WTC11 (cell line): ENCODE results near the gene APLF. TPM values are rescaled to one million over a fixed set of nuclear protein-coding genes. Genes with fewer than 3 reads are reported as not detected.

Source experiments
- ATAC-seq: fragments of 200-7000 bp; cut with Tn5 transposase; 2 replicates; pipeline ENCODE4 v1.10.0; 2021; ENCODE audit warnings: mild to moderate bottlenecking, moderate library complexity
- CTCF ChIA-PET: fragments of 300-600 bp; sonication (Branson Sonifier 250); formaldehyde crosslinking; loops from one replicate; lab custom pipeline; 2021; ENCODE audit warnings: antibody characterized with exemption; lab: Charles Lee
- POLR2A ChIA-PET: fragments of 350-600 bp; sonication (Branson Sonifier 250); formaldehyde crosslinking; loops from one replicate; lab custom pipeline; 2021; ENCODE audit warnings: antibody characterized with exemption; lab: Charles Lee
- DNase-seq: peaks from one replicate; pipeline ENCODE4 v3.0.0; 2021; ENCODE audit warnings: low spot score
- H3K27ac Mint-ChIP-seq: 2 replicates; pipeline ENCODE4 v1.8.0; 2021; ENCODE audit warnings: mixed read lengths
- H3K27me3 Mint-ChIP-seq: 2 replicates; pipeline ENCODE4 v1.8.0; 2021; ENCODE audit warnings: low read depth, mild to moderate bottlenecking, moderate library complexity, mixed read lengths
- H3K36me3 Mint-ChIP-seq: 2 replicates; pipeline ENCODE4 v1.8.0; 2021; ENCODE audit warnings: mixed read lengths
- H3K4me1 Mint-ChIP-seq: 2 replicates; pipeline ENCODE4 v1.8.0; 2022; ENCODE audit warnings: mixed read lengths
- H3K4me3 Mint-ChIP-seq: 2 replicates; pipeline ENCODE4 v1.8.0; 2021; ENCODE audit warnings: mild to moderate bottlenecking, moderate library complexity, mixed read lengths
- H3K9me3 Mint-ChIP-seq: 2 replicates; pipeline ENCODE4 v1.8.0; 2021; ENCODE audit warnings: mixed read lengths
- AFF4 ChIP-seq: sonication (generic); formaldehyde crosslinking; IDR thresholded peaks from 2 replicates; pipeline ENCODE4 v1.8.1; 2023; ENCODE audit warnings: mild to moderate bottlenecking, missing genetic modification reagents, borderline replicate concordance
- CTCF ChIP-seq: fragments of 200-600 bp; IDR thresholded peaks from 2 replicates; pipeline ENCODE4 v1.8.0; 2022; ENCODE audit warnings: antibody characterized with exemption
- E2F4 ChIP-seq: sonication (generic); formaldehyde crosslinking; IDR thresholded peaks from 2 replicates; pipeline ENCODE4 v1.8.1; 2022; ENCODE audit warnings: low read depth, mild to moderate bottlenecking, moderate library complexity, missing genetic modification reagents, borderline replicate concordance
- GTF2I ChIP-seq: fragments of 250-450 bp; sonication (Bioruptor Pico); conservative IDR thresholded peaks from 2 replicates; pipeline ENCODE4 v1.4.0; 2021; ENCODE audit warnings: mild to moderate bottlenecking
- JAZF1 ChIP-seq: fragments of 250-450 bp; sonication (Bioruptor Pico); IDR thresholded peaks from 2 replicates; pipeline ENCODE4 v1.9.0; 2021; ENCODE audit warnings: moderate library complexity, mild to moderate bottlenecking, inconsistent platforms
- NFATC4 ChIP-seq: fragments of 250-450 bp; sonication (Bioruptor Pico); IDR thresholded peaks from 2 replicates; pipeline ENCODE4 v1.9.0; 2021; ENCODE audit warnings: mild to moderate bottlenecking
- NFE2L1 ChIP-seq: sonication (generic); formaldehyde crosslinking; IDR thresholded peaks from 2 replicates; pipeline ENCODE4 v1.8.1; 2023; ENCODE audit warnings: missing genetic modification reagents
- RELA ChIP-seq: sonication (generic); formaldehyde crosslinking; IDR thresholded peaks from 2 replicates; pipeline ENCODE4 v1.8.1; 2022; ENCODE audit warnings: missing genetic modification reagents, mild to moderate bottlenecking, borderline replicate concordance
- TEAD4 ChIP-seq: sonication (generic); formaldehyde crosslinking; IDR thresholded peaks from 2 replicates; pipeline ENCODE4 v1.8.0; 2022; ENCODE audit warnings: mild to moderate bottlenecking, missing genetic modification reagents
- ZNF138 ChIP-seq: sonication (generic); formaldehyde crosslinking; conservative IDR thresholded peaks from 2 replicates; pipeline ENCODE4 v1.8.1; 2022; ENCODE audit warnings: mild to moderate bottlenecking, moderate library complexity, missing genetic modification reagents
- ZNF219 ChIP-seq: sonication (generic); formaldehyde crosslinking; IDR thresholded peaks from 2 replicates; pipeline ENCODE4 v1.8.0; 2023; ENCODE audit warnings: missing genetic modification reagents, mild to moderate bottlenecking, borderline replicate concordance
- ZNF232 ChIP-seq: sonication (generic); formaldehyde crosslinking; IDR thresholded peaks from 2 replicates; pipeline ENCODE4 v1.8.0; 2022; ENCODE audit warnings: mild to moderate bottlenecking, missing genetic modification reagents
- ZNF281 ChIP-seq: sonication (generic); formaldehyde crosslinking; IDR thresholded peaks from 2 replicates; pipeline ENCODE4 v1.8.0; 2023; ENCODE audit warnings: mild to moderate bottlenecking, missing genetic modification reagents
- total RNA-seq: library from RNA; stranded (reverse); gene quantifications from 3 replicates; pipeline ENCODE4 v1.2.3, GENCODE V29; 2021
- TF ChIP-seq, protein P1 (sequence below): fragments of 250-450 bp; sonication (Bioruptor Pico); IDR thresholded peaks from 2 replicates; pipeline ENCODE4 v2.1.2; 2022; ENCODE audit warnings: mild to moderate bottlenecking, moderate library complexity
- TF ChIP-seq, protein P2 (sequence below): sonication (generic); formaldehyde crosslinking; IDR thresholded peaks from 2 replicates; pipeline ENCODE4 v1.8.1; 2023; ENCODE audit warnings: mild to moderate bottlenecking, moderate library complexity, missing genetic modification reagents
- TF ChIP-seq, protein P3 (sequence below): sonication (generic); formaldehyde crosslinking; IDR thresholded peaks from 2 replicates; pipeline ENCODE4 v1.8.0; 2022; ENCODE audit warnings: mild to moderate bottlenecking, missing genetic modification reagents

The APLF gene
- total RNA-seq, 1 experiment from 2014 or later: 2.7 TPM

- no peak for TF ChIP-seq CTCF
- TF ChIP-seq ZNF281 (CRISPR knock-in tag): no peak
- TF ChIP-seq GTF2I (CRISPR knock-in tag): no peak
- TF ChIP-seq, protein P1, sequence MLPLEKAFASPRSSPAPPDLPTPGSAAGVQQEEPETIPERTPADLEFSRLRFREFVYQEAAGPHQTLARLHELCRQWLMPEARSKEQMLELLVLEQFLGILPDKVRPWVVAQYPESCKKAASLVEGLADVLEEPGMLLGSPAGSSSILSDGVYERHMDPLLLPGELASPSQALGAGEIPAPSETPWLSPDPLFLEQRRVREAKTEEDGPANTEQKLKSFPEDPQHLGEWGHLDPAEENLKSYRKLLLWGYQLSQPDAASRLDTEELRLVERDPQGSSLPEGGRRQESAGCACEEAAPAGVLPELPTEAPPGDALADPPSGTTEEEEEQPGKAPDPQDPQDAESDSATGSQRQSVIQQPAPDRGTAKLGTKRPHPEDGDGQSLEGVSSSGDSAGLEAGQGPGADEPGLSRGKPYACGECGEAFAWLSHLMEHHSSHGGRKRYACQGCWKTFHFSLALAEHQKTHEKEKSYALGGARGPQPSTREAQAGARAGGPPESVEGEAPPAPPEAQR (CRISPR knock-in tag): no peak
- TF ChIP-seq ZNF232 (CRISPR knock-in tag): no peak
- no peak for TF ChIP-seq JAZF1 (CRISPR knock-in tag)
- no peak for TF ChIP-seq RELA (CRISPR knock-in tag)
- TF ChIP-seq, all 79 proteins: peak for 0
These were observed 18.4 kb upstream of the APLF start (continued) for GRCh38 chr2:68448671-68449653.

DNA sequence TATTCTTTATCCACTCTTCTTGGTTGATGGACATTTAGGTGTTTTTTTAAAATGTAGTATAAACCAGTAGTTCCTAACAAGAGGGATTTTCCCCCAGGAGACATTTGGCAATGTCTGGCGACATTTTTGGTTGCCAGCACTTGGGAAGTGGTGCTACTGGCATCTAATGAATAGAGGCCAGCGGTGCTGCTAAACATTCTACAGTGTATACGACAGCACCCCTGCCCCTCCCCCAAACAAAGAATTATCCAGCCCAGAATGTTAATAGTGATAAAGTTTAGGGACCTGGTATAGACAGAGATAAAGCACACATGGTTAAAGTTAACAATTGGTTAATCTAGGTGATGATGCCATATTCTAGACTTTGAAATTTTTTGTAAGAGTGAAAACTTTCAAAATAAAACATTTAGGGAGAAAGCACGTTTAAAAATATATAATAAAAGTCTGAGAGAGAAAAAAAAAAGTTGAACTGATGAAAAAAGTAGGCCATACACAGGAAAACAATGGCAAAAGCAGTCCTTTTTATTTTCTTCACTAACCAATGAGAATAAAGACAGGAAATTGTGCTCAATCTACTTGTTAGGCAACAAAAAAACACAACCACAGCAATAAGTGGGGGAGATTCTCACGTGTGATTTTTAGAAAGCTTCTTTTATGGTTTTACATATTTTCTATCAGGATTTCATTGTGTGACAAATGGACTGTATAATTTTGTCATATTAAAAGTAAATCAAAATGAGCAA lies 15.1 kb upstream of the APLF start:
- no peak overlapping the region for H3K4me3 Mint-ChIP-seq
- ChIA-PET CTCF (interaction anchor here (2.2 kb wide), 1 partner anchor 11 kb away, joined by 10 read pairs; no protein-coding TSS in a partner anchor), POLR2A (no interaction called here)
- H3K27ac Mint-ChIP-seq: no peak overlapping the region
- no peak for ATAC-seq
- no peak for DNase-seq
- no peaks in the 10 kb centered on the region for H3K9me3 Mint-ChIP-seq
- H3K27me3 Mint-ChIP-seq: no peaks in the 10 kb centered on the region
- no peaks in the 10 kb centered on the region for H3K4me1 Mint-ChIP-seq
- H3K36me3 Mint-ChIP-seq: no peaks in the 10 kb centered on the region
- TF ChIP-seq AFF4: no peak
- TF ChIP-seq ZNF281 (CRISPR knock-in tag): no peak
- no peak for TF ChIP-seq ZNF219 (CRISPR knock-in tag)
- TF ChIP-seq, protein P2, sequence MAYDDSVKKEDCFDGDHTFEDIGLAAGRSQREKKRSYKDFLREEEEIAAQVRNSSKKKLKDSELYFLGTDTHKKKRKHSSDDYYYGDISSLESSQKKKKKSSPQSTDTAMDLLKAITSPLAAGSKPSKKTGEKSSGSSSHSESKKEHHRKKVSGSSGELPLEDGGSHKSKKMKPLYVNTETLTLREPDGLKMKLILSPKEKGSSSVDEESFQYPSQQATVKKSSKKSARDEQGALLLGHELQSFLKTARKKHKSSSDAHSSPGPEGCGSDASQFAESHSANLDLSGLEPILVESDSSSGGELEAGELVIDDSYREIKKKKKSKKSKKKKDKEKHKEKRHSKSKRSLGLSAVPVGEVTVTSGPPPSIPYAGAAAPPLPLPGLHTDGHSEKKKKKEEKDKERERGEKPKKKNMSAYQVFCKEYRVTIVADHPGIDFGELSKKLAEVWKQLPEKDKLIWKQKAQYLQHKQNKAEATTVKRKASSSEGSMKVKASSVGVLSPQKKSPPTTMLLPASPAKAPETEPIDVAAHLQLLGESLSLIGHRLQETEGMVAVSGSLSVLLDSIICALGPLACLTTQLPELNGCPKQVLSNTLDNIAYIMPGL (CRISPR knock-in tag): no peak
- no peak for TF ChIP-seq NFE2L1 (CRISPR knock-in tag)
- TF ChIP-seq, protein P3, sequence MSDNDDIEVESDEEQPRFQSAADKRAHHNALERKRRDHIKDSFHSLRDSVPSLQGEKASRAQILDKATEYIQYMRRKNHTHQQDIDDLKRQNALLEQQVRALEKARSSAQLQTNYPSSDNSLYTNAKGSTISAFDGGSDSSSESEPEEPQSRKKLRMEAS (CRISPR knock-in tag): no peak
- TF ChIP-seq ZNF138 (CRISPR knock-in tag): no peak
- no peak for TF ChIP-seq TEAD4
- no peak for TF ChIP-seq NFATC4 (CRISPR knock-in tag)
- no peak for TF ChIP-seq E2F4
